Panc1 (cell line): ENCODE measurements around the gene MSI2.

Experiments used
- CTCF ChIP-seq: fragments of 450-650 bp; IDR thresholded peaks from 2 replicates; pipeline ENCODE4 v1.5.1; 2017; ENCODE audit warnings: mild to moderate bottlenecking
- POLR2AphosphoS5 ChIP-seq: IDR thresholded peaks from 2 replicates; pipeline ENCODE4 v1.6.1; 2012; ENCODE audit warnings: mild to moderate bottlenecking, low read depth, low read length, moderate library complexity
- TCF7L2 ChIP-seq: IDR thresholded peaks from 2 replicates; pipeline ENCODE4 v1.6.1; 2011; ENCODE audit warnings: mild to moderate bottlenecking, low read depth, low read length, inconsistent platforms
- TF ChIP-seq, protein P1 (sequence below), 2 experiments: IDR thresholded peaks; 2 replicates each; pipeline ENCODE4 v1.6.1; 2011 to 2012; ENCODE audit warnings: low read depth in 2 of 2, control low read depth in 1 of 2, low read length in 1 of 2, mild to moderate bottlenecking in 1 of 2, moderate library complexity in 1 of 2; ENCODE audit not compliant: insufficient read depth in 1 of 2

- TF ChIP-seq CTCF (no peak), POLR2AphosphoS5 (no peak), TCF7L2 (no peak)
- TF ChIP-seq, protein P1, sequence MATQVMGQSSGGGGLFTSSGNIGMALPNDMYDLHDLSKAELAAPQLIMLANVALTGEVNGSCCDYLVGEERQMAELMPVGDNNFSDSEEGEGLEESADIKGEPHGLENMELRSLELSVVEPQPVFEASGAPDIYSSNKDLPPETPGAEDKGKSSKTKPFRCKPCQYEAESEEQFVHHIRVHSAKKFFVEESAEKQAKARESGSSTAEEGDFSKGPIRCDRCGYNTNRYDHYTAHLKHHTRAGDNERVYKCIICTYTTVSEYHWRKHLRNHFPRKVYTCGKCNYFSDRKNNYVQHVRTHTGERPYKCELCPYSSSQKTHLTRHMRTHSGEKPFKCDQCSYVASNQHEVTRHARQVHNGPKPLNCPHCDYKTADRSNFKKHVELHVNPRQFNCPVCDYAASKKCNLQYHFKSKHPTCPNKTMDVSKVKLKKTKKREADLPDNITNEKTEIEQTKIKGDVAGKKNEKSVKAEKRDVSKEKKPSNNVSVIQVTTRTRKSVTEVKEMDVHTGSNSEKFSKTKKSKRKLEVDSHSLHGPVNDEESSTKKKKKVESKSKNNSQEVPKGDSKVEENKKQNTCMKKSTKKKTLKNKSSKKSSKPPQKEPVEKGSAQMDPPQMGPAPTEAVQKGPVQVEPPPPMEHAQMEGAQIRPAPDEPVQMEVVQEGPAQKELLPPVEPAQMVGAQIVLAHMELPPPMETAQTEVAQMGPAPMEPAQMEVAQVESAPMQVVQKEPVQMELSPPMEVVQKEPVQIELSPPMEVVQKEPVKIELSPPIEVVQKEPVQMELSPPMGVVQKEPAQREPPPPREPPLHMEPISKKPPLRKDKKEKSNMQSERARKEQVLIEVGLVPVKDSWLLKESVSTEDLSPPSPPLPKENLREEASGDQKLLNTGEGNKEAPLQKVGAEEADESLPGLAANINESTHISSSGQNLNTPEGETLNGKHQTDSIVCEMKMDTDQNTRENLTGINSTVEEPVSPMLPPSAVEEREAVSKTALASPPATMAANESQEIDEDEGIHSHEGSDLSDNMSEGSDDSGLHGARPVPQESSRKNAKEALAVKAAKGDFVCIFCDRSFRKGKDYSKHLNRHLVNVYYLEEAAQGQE (IDR thresholded peaks at IDR 0.05; ENCODE audit: insufficient read depth in 1 of 2, low read depth in 2 of 2, low read length in 1 of 2) = no peak
Measured at GRCh38 chr17:57609125-57609877, 353.0 kb downstream of the MSI2 start.
